A549 (cell line): ENCODE measurements around the gene TMEM175. TPM values are rescaled to one million over a fixed set of nuclear protein-coding genes. Genes with fewer than 3 reads are reported as not detected.

ENCODE experiments used
- ATAC-seq, 2 experiments: fragments of 200-7000 bp in 1 of 2; fragments of >200 bp in 1 of 2; cut with Nextera tagmentation in 1 of 2; cut with Tn5 transposase in 1 of 2; 3 replicates each; pipeline versions ENCODE4 v1.8.0 to v1.9.1; 2018 to 2020; ENCODE audit warnings: mild to moderate bottlenecking in 1 of 2, moderate library complexity in 1 of 2
- CTCF ChIA-PET: fragments of 300-600 bp; sonication (Branson Sonifier 250); formaldehyde crosslinking; extraction: SDS; loops from one replicate; lab custom pipeline; 2021; ENCODE audit warnings: antibody characterized with exemption, inconsistent platforms; lab: Yijun Ruan, JAX
- POLR2A ChIA-PET: fragments of 350-600 bp; formaldehyde crosslinking; extraction: SDS; loops from one replicate; lab custom pipeline; 2021; ENCODE audit warnings: antibody characterized with exemption, inconsistent platforms; lab: Yijun Ruan, JAX
- DNase-seq, 2 experiments: peaks; one replicate each; pipeline versions ENCODE4 v3.0.0 to v3.0.0-alpha.2; 2011 to 2016; ENCODE audit warnings: low read depth in 1 of 2, low spot score in 1 of 2
- FAIRE-seq: peaks from 2 replicates; lab custom pipeline; 2011; peaks lifted over from hg19 to GRCh38; lab: Jason Lieb, UNC
- H3K27ac ChIP-seq, 2 experiments: fragments of >200 bp; sonication (Bioruptor Twin); formaldehyde crosslinking; 3 replicates each; pipeline ENCODE4 v1.5.1; 2016 to 2017
- H3K4me1 ChIP-seq: fragments of >200 bp; sonication (Bioruptor Twin); formaldehyde crosslinking; 3 replicates; pipeline ENCODE4 v1.6.1; 2016
- H3K4me2 ChIP-seq: fragments of >200 bp; sonication (Bioruptor Twin); formaldehyde crosslinking; 3 replicates; pipeline ENCODE4 v1.6.1; 2016
- H3K4me3 ChIP-seq: fragments of >200 bp; sonication (Bioruptor Twin); formaldehyde crosslinking; 3 replicates; pipeline ENCODE4 v1.5.1; 2016
- H3K9me3 ChIP-seq: fragments of >200 bp; sonication (Bioruptor Twin); formaldehyde crosslinking; 3 replicates; pipeline ENCODE4 v1.6.1; 2016
- BHLHE40 ChIP-seq: IDR thresholded peaks from 2 replicates; pipeline ENCODE4 v1.6.1; 2012; ENCODE audit warnings: low read depth, low read length, inconsistent platforms
- CEBPB ChIP-seq, 2 experiments: fragments of >200 bp in 1 of 2; sonication (Bioruptor Twin) in 1 of 2; formaldehyde crosslinking in 1 of 2; IDR thresholded peaks; 2 replicates each; pipeline ENCODE4 v1.6.1; 2012 to 2016
- CHD2 ChIP-seq: fragments of 150-350 bp; IDR thresholded peaks from 2 replicates; pipeline ENCODE4 v1.6.1; 2014; ENCODE audit warnings: low read length; ENCODE audit not compliant: partially characterized antibody
- EHF ChIP-seq: fragments of 250-450 bp; sonication (Bioruptor Pico); IDR thresholded peaks from 2 replicates; pipeline ENCODE4 v1.5.0; 2020; ENCODE audit warnings: mild to moderate bottlenecking
- EHMT2 ChIP-seq: fragments of 200-600 bp; sonication (generic); IDR thresholded peaks from 2 replicates; pipeline ENCODE4 v1.6.1; 2016; ENCODE audit warnings: antibody characterized with exemption, low read depth, mild to moderate bottlenecking, moderate library complexity
- EP300 ChIP-seq, 2 experiments: fragments of >200 bp; sonication (Bioruptor Twin); formaldehyde crosslinking; IDR thresholded peaks; 2 replicates in 1 of 2; 3 replicates in 1 of 2; pipeline ENCODE4 v1.6.1; 2016 to 2017
- FOSB ChIP-seq: fragments of 250-450 bp; sonication (Bioruptor Pico); IDR thresholded peaks from 2 replicates; pipeline ENCODE4 v1.5.0; 2020; ENCODE audit warnings: mild to moderate bottlenecking, moderate library complexity
- GATA3 ChIP-seq: IDR thresholded peaks from 2 replicates; pipeline ENCODE4 v1.6.1; 2012; ENCODE audit warnings: borderline replicate concordance
- HDAC2 ChIP-seq: fragments of 200-600 bp; sonication (generic); IDR thresholded peaks from 2 replicates; pipeline ENCODE4 v1.6.1; 2016
- HOXA7 ChIP-seq: fragments of 250-450 bp; sonication (Bioruptor Pico); IDR thresholded peaks from 2 replicates; pipeline ENCODE4 v1.5.0; 2020; ENCODE audit warnings: mild to moderate bottlenecking, moderate library complexity
- HOXB13 ChIP-seq: fragments of 250-450 bp; sonication (Bioruptor Pico); IDR thresholded peaks from 2 replicates; pipeline ENCODE4 v1.5.0; 2020; ENCODE audit warnings: low read depth, mild to moderate bottlenecking, moderate library complexity
- JUNB ChIP-seq: fragments of >200 bp; sonication (Bioruptor Twin); formaldehyde crosslinking; IDR thresholded peaks from 2 replicates; pipeline ENCODE4 v1.6.1; 2016
- KDM1A ChIP-seq: fragments of 200-600 bp; sonication (generic); IDR thresholded peaks from 2 replicates; pipeline ENCODE4 v1.6.1; 2016; ENCODE audit warnings: low read depth, mild to moderate bottlenecking
- KDM5A ChIP-seq: fragments of 200-600 bp; sonication (generic); IDR thresholded peaks from 2 replicates; pipeline ENCODE4 v1.6.1; 2016; ENCODE audit warnings: antibody characterized with exemption, mild to moderate bottlenecking
- PHF8 ChIP-seq: fragments of 200-600 bp; sonication (generic); IDR thresholded peaks from 2 replicates; pipeline ENCODE4 v1.6.1; 2016; ENCODE audit warnings: low read depth, mild to moderate bottlenecking, antibody characterized with exemption, moderate library complexity, borderline replicate concordance
- RAD21 ChIP-seq, 2 experiments: fragments of >200 bp in 1 of 2; sonication (Bioruptor Twin) in 1 of 2; formaldehyde crosslinking in 1 of 2; IDR thresholded peaks in 1 of 2; conservative IDR thresholded peaks in 1 of 2; 2 replicates in 1 of 2; 3 replicates in 1 of 2; pipeline ENCODE4 v1.6.1; 2012 to 2018; ENCODE audit warnings: inconsistent platforms in 1 of 2
- RCOR1 ChIP-seq: fragments of 150-350 bp; IDR thresholded peaks from 2 replicates; pipeline ENCODE4 v1.6.1; 2014; ENCODE audit warnings: antibody characterized with exemption, low read length, low read depth
- RFX5 ChIP-seq: fragments of 450-650 bp; IDR thresholded peaks from 2 replicates; pipeline ENCODE4 v1.7.1; 2014; ENCODE audit warnings: antibody characterized with exemption, mild to moderate bottlenecking, moderate library complexity
- TP53 ChIP-seq: fragments of 250-450 bp; sonication (Bioruptor Pico); IDR thresholded peaks from 2 replicates; pipeline ENCODE4 v1.5.0; 2021; ENCODE audit warnings: mild to moderate bottlenecking, moderate library complexity
- ZC3H11A ChIP-seq: fragments of 450-650 bp; IDR thresholded peaks from 2 replicates; pipeline ENCODE4 v1.6.1; 2014; ENCODE audit warnings: antibody characterized with exemption, mild to moderate bottlenecking
- ZSCAN20 ChIP-seq: fragments of 250-450 bp; sonication (Bioruptor Pico); IDR thresholded peaks from 2 replicates; pipeline ENCODE4 v1.8.0; 2022; ENCODE audit warnings: mild to moderate bottlenecking, moderate library complexity
- WGBS: methylation state at CpG from one replicate; pipeline ENCODE4 v1.1.6; 2017; ENCODE audit errors: missing lambda C conversion rate; 5-methylcytosine and 5-hydroxymethylcytosine counted together
- polyA plus RNA-seq, 4 experiments: library from polyadenylated mRNA; depleted of rRNA in 3 of 4; stranded (reverse); fragments of >200 nt; fragmentation: RNase III in 1 of 4; extraction: RNeasy Plus Mini Kit Qiagen cat#74134 plus additional on column Dnase treatment in 1 of 4; gene quantifications; 2 replicates in 3 of 4; 3 replicates in 1 of 4; pipeline ENCODE4 v1.2.3, GENCODE V29; 2011 to 2017
- TF ChIP-seq, protein P1 (sequence below): fragments of >200 bp; sonication (Bioruptor Twin); formaldehyde crosslinking; IDR thresholded peaks from 3 replicates; pipeline ENCODE4 v1.6.1; 2016
- TF ChIP-seq, protein P2 (sequence below): fragments of >200 bp; sonication (Bioruptor Twin); formaldehyde crosslinking; IDR thresholded peaks from 2 replicates; pipeline ENCODE4 v1.6.1; 2016
- TF ChIP-seq, protein P3 (sequence below): fragments of 250-450 bp; sonication (Bioruptor Pico); IDR thresholded peaks from 2 replicates; pipeline ENCODE4 v1.5.0; 2020; ENCODE audit warnings: low read depth, mild to moderate bottlenecking, moderate library complexity
- TF ChIP-seq, protein P4 (sequence below): fragments of 150-350 bp; IDR thresholded peaks from 2 replicates; pipeline ENCODE4 v1.6.1; 2014; ENCODE audit warnings: low read depth, mild to moderate bottlenecking, low read length
- TF ChIP-seq, protein P5 (sequence below): fragments of 250-450 bp; sonication (Bioruptor Pico); IDR thresholded peaks from 2 replicates; pipeline ENCODE4 v1.5.0; 2021; ENCODE audit warnings: mild to moderate bottlenecking, moderate library complexity, borderline replicate concordance
- TF ChIP-seq, protein P6 (sequence below): IDR thresholded peaks from 2 replicates; pipeline ENCODE4 v1.6.1; 2012

Gene TMEM175
- polyA plus RNA-seq, 2 of the 4 experiments (the other 2 are of a cell fraction), result 15.7 to 19.4 TPM

DNA sequence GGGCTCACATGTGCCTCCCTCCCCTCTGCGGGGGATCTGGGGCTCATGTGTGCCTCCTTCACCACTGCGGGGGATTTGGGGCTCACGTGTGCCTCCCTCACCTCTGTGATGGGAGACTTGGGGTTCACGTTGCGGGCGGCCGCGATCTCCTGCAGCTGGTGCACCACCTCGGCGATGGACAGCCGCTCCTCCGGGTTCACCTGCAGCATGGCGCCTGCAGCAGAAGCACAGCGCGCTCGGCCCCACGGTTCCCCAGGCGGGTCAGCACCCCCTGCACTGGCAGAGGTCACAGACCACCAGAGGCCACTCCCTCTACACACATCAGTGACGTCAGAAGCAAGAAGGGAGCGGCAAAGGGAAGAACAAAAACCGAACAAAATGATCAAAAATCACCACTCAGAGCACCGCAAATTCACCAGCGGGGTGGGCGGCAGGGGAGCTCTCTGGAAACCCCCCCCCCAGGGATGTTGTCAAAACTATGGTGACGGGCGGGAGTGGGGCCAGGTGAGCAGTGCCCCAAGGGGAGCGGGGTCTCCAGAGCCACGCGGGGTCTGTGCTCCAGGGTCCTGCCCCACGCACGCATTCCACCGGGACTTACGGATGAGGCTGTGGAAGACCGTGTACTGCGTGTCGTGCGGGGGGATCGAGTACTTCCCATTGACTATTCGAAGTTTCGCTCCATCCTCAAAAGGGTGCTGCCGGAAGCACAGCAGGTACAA lies 38.8 kb upstream of the TMEM175 start (continued):
- TF ChIP-seq, protein P1, sequence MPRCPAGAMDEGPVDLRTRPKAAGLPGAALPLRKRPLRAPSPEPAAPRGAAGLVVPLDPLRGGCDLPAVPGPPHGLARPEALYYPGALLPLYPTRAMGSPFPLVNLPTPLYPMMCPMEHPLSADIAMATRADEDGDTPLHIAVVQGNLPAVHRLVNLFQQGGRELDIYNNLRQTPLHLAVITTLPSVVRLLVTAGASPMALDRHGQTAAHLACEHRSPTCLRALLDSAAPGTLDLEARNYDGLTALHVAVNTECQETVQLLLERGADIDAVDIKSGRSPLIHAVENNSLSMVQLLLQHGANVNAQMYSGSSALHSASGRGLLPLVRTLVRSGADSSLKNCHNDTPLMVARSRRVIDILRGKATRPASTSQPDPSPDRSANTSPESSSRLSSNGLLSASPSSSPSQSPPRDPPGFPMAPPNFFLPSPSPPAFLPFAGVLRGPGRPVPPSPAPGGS, result no peak

DNA sequence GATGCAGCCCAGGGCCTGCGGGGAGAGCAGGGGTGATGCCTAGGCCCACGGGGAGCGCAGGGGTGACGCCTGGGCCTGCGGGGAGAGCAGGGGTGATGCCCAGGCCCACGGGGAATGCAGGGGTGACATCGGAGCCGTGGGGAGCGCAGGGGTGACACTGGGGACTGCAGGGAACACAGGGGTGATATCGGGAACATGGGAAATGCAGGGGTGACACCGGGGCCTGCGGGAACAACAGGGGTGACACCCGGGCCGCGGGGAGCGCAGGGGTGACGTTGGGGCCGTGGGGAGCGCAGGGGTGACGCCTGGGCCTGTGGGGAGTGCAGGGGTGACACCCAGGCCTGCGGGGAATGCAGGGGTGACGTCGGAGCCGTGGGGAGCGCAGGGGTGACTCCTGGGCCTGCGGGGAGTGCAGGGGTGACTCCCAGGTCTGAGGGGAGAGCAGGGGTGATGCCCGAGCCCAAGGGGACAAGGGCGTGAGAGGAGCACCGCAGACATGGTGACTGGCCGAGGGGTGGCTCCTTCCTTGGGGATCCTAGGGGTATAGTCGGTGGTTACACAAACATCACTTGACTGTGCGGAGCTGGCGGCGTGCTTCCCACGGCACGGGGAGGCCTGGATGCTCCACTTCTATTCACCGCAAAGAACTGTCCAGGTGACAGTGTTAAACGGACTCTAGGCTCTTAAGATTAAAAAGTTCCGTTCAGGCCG lies 38.1 kb upstream of the TMEM175 start:
- WGBS, result 94% methylated on average over 29 of the region's 40 CpGs
- ATAC-seq, result no peak

DNA sequence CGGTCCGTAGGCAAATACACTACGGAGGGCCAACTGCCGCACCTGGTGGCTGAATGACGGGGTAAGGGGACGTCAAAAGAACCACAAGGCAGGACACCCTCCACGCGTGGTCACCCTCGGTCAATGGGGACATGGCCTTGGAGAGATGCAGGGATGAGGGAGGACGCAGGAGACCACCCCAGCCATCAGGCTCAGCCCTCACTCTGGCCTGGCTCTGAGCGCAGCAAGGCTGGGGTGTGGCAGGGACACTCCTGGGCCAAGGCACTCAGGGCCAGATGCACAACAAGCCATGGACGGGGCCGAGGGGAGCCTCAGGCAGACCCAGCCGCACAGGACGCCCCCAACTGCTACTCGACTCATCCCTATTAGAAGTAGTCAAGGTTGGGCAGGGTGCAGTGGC lies 36.7 kb upstream of the TMEM175 start:
- ATAC-seq (no peak), FAIRE-seq (no peak)
- TF ChIP-seq HOXB13 (no peak), ZC3H11A (no peak), GATA3 (no peak), JUNB (no peak), EHF (CRISPR knock-in tag) (no peak), CHD2 (no peak), BHLHE40 (no peak), RCOR1 (no peak), TP53 (CRISPR knock-in tag) (no peak), RFX5 (no peak), KDM5A (no peak)
- TF ChIP-seq, protein P2, sequence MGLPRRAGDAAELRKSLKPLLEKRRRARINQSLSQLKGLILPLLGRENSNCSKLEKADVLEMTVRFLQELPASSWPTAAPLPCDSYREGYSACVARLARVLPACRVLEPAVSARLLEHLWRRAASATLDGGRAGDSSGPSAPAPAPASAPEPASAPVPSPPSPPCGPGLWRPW, result no peak
- TF ChIP-seq, protein P3, sequence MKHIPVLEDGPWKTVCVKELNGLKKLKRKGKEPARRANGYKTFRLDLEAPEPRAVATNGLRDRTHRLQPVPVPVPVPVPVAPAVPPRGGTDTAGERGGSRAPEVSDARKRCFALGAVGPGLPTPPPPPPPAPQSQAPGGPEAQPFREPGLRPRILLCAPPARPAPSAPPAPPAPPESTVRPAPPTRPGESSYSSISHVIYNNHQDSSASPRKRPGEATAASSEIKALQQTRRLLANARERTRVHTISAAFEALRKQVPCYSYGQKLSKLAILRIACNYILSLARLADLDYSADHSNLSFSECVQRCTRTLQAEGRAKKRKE (CRISPR knock-in tag), result no peak
- TF ChIP-seq, protein P4, sequence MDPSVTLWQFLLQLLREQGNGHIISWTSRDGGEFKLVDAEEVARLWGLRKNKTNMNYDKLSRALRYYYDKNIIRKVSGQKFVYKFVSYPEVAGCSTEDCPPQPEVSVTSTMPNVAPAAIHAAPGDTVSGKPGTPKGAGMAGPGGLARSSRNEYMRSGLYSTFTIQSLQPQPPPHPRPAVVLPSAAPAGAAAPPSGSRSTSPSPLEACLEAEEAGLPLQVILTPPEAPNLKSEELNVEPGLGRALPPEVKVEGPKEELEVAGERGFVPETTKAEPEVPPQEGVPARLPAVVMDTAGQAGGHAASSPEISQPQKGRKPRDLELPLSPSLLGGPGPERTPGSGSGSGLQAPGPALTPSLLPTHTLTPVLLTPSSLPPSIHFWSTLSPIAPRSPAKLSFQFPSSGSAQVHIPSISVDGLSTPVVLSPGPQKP, result no peak

More for the DNA sequence above, 38.1 kb upstream of the TMEM175 start:
- ChIA-PET POLR2A (no interaction called here), CTCF (no interaction called here)
- Histone ChIP-seq H3K4me3 (no peak overlapping the region), H3K4me1 (no peaks in the 10 kb centered on the region), H3K4me2 (no peak overlapping the region), H3K27ac (no peak overlapping the region), H3K9me3 (no peaks in the 10 kb centered on the region)
- FAIRE-seq (no peak), DNase-seq (no peak)
- TF ChIP-seq, protein P3 (CRISPR knock-in tag), result no peak
- no peak for TF ChIP-seq KDM1A
- no peak for TF ChIP-seq ZSCAN20 (CRISPR knock-in tag)
- TF ChIP-seq, protein P5, sequence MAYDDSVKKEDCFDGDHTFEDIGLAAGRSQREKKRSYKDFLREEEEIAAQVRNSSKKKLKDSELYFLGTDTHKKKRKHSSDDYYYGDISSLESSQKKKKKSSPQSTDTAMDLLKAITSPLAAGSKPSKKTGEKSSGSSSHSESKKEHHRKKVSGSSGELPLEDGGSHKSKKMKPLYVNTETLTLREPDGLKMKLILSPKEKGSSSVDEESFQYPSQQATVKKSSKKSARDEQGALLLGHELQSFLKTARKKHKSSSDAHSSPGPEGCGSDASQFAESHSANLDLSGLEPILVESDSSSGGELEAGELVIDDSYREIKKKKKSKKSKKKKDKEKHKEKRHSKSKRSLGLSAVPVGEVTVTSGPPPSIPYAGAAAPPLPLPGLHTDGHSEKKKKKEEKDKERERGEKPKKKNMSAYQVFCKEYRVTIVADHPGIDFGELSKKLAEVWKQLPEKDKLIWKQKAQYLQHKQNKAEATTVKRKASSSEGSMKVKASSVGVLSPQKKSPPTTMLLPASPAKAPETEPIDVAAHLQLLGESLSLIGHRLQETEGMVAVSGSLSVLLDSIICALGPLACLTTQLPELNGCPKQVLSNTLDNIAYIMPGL, result no peak
- no peak for TF ChIP-seq KDM5A
- TF ChIP-seq, protein P4, result no peak
- TF ChIP-seq HOXA7 (CRISPR knock-in tag), result no peak
- TF ChIP-seq EHMT2, result no peak
- no peak for TF ChIP-seq EP300 (IDR thresholded peaks at IDR 0.05)
- TF ChIP-seq, protein P6, sequence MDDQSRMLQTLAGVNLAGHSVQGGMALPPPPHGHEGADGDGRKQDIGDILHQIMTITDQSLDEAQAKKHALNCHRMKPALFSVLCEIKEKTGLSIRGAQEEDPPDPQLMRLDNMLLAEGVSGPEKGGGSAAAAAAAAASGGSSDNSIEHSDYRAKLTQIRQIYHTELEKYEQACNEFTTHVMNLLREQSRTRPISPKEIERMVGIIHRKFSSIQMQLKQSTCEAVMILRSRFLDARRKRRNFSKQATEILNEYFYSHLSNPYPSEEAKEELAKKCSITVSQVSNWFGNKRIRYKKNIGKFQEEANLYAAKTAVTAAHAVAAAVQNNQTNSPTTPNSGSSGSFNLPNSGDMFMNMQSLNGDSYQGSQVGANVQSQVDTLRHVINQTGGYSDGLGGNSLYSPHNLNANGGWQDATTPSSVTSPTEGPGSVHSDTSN, result no peak
- TF ChIP-seq RCOR1, result no peak
- no peak for TF ChIP-seq PHF8
- no peak for TF ChIP-seq FOSB
- TF ChIP-seq HDAC2, result no peak
- TF ChIP-seq BHLHE40, result no peak
- TF ChIP-seq RAD21 (conservative IDR thresholded peaks at IDR 0.05 in 1 of 2, IDR thresholded peaks at IDR 0.05 in 1 of 2), result no peak
- TF ChIP-seq CEBPB (IDR thresholded peaks at IDR 0.05), result no peak

More for the DNA sequence above, 36.7 kb upstream of the TMEM175 start:
- Histone ChIP-seq H3K27ac (no peak overlapping the region), H3K4me2 (no peak overlapping the region), H3K4me1 (no peaks in the 10 kb centered on the region), H3K4me3 (no peak overlapping the region), H3K9me3 (no peaks in the 10 kb centered on the region)
- 100% methylated on average over 6 of the region's 16 CpGs for WGBS
- no peak for DNase-seq
- ChIA-PET POLR2A (no interaction called here), CTCF (no interaction called here)
